GM12878 (cell line): ENCODE measurements around the gene PDGFA. TPM values are rescaled to one million over a fixed set of nuclear protein-coding genes. Genes with fewer than 3 reads are reported as not detected.

ENCODE experiments used
- ATAC-seq: fragments of 200-7000 bp; cut with Tn5 transposase; 3 replicates; pipeline ENCODE4 v1.9.1; 2020; ENCODE audit warnings: mild to moderate bottlenecking, moderate library complexity
- BruUV-seq: library from RNA; stranded (reverse); fragments of 400-500 nt; replicated peaks from 2 replicates; lab custom pipeline; 2021; lab: Mats Ljungman, UMichigan
- CTCF ChIA-PET: fragments of 300-600 bp; sonication (Branson Sonifier 250); formaldehyde crosslinking; extraction: SDS; loops from one replicate; lab custom pipeline; 2021; ENCODE audit warnings: inconsistent platforms; lab: Yijun Ruan, JAX
- POLR2A ChIA-PET: fragments of 350-600 bp; formaldehyde crosslinking; extraction: SDS; loops from one replicate; lab custom pipeline; 2021; ENCODE audit warnings: inconsistent platforms; lab: Charles Lee
- RAD21 ChIA-PET: fragments of 300-600 bp; sonication (Branson Sonifier 250); formaldehyde crosslinking; loops from one replicate; lab custom pipeline; 2023; ENCODE audit warnings: antibody characterized with exemption; ENCODE audit not compliant: unreplicated experiment; lab: Charles Lee
- SMC1A ChIA-PET: fragments of 300-600 bp; sonication (Branson Sonifier 250); formaldehyde crosslinking; loops from one replicate; lab custom pipeline; 2023; ENCODE audit not compliant: unreplicated experiment, uncharacterized antibody; lab: Charles Lee
- DNase-seq: peaks from one replicate; pipeline ENCODE4 v3.0.0-alpha.2; 2011; ENCODE audit warnings: low read depth, low spot score
- FAIRE-seq: peaks from 3 replicates; lab custom pipeline; 2011; peaks lifted over from hg19 to GRCh38; lab: Jason Lieb, UNC
- H2AFZ ChIP-seq: 2 replicates; pipeline ENCODE4 v1.6.0; 2011; ENCODE audit warnings: low read depth, low read length, control low read depth; ENCODE audit not compliant: control insufficient read depth
- H3K27ac ChIP-seq: 2 replicates; pipeline ENCODE4 v1.5.1; 2011; ENCODE audit warnings: control low read depth; ENCODE audit not compliant: control insufficient read depth, insufficient read depth
- H3K27me3 ChIP-seq, 2 experiments: replicated peaks in 1 of 2; 2 replicates each; pipeline versions ENCODE4 v1.6.0 to v1.6.1; 2011; ENCODE audit warnings: low read length in 1 of 2; ENCODE audit not compliant: control insufficient read depth in 2 of 2, insufficient read depth in 2 of 2
- H3K36me3 ChIP-seq, 2 experiments: 2 replicates each; pipeline ENCODE4 v1.5.1; 2011; ENCODE audit warnings: low read length in 1 of 2; ENCODE audit not compliant: control insufficient read depth in 2 of 2, insufficient read depth in 2 of 2
- H3K4me1 ChIP-seq: 2 replicates; pipeline ENCODE4 v1.6.1; 2011; ENCODE audit warnings: mild to moderate bottlenecking, low read length, moderate library complexity, mixed read lengths; ENCODE audit not compliant: control insufficient read depth, insufficient read depth
- H3K4me2 ChIP-seq: 2 replicates; pipeline ENCODE4 v1.6.0; 2011; ENCODE audit warnings: control low read depth; ENCODE audit not compliant: control insufficient read depth, insufficient read depth
- H3K4me3 ChIP-seq: fragments of 200-600 bp; sonication (generic); 2 replicates; pipeline ENCODE4 v1.5.1; 2016
- H3K79me2 ChIP-seq: 2 replicates; pipeline ENCODE4 v1.6.0; 2011; ENCODE audit warnings: low read length; ENCODE audit not compliant: control insufficient read depth, insufficient read depth
- H3K9ac ChIP-seq: 2 replicates; pipeline ENCODE4 v1.8.0; 2011; ENCODE audit warnings: low read length, control low read depth, mixed read lengths; ENCODE audit not compliant: control insufficient read depth, insufficient read depth
- H3K9me3 ChIP-seq: replicated peaks from 3 replicates; pipeline ENCODE4 v1.5.1; 2011; ENCODE audit warnings: mild to moderate bottlenecking, low read length; ENCODE audit not compliant: control insufficient read depth, insufficient read depth
- H4K20me1 ChIP-seq: 2 replicates; pipeline ENCODE4 v1.6.0; 2011; ENCODE audit not compliant: control insufficient read depth, insufficient read depth
- BHLHE40 ChIP-seq, 2 experiments: fragments of 450-650 bp in 1 of 2; IDR thresholded peaks; 2 replicates each; pipeline ENCODE4 v1.6.1; 2011 to 2017; ENCODE audit warnings: low read depth in 2 of 2, borderline replicate concordance in 1 of 2, improper control_type of control experiment in 1 of 2, low read length in 1 of 2, mild to moderate bottlenecking in 1 of 2
- CBX3 ChIP-seq: fragments of 200-600 bp; sonication (generic); IDR thresholded peaks from 2 replicates; pipeline ENCODE4 v1.6.1; 2016; ENCODE audit warnings: low read depth, borderline replicate concordance
- CHD1 ChIP-seq: IDR thresholded peaks from 2 replicates; pipeline ENCODE4 v1.6.1; 2012; ENCODE audit warnings: low read depth, low read length, improper control_type of control experiment
- JUNB ChIP-seq: IDR thresholded peaks from 2 replicates; pipeline ENCODE4 v1.6.1; 2016; ENCODE audit warnings: antibody characterized with exemption, mild to moderate bottlenecking
- NR2C2 ChIP-seq: IDR thresholded peaks from 2 replicates; pipeline ENCODE4 v1.6.1; 2011; ENCODE audit warnings: borderline replicate concordance, low read depth; ENCODE audit not compliant: control insufficient read depth, insufficient read length
- RCOR1 ChIP-seq: conservative IDR thresholded peaks from 2 replicates; pipeline ENCODE4 v1.6.1; 2012; ENCODE audit warnings: low read depth, low read length, improper control_type of control experiment
- REST ChIP-seq: IDR thresholded peaks from 2 replicates; pipeline ENCODE4 v1.6.1; 2012; ENCODE audit warnings: mild to moderate bottlenecking, low read depth, low read length
- TAF1 ChIP-seq: IDR thresholded peaks from 2 replicates; pipeline ENCODE4 v1.6.1; 2011; ENCODE audit warnings: mild to moderate bottlenecking, low read depth, low read length, borderline replicate concordance
- ZSCAN29 ChIP-seq: fragments of 450-650 bp; IDR thresholded peaks from 2 replicates; pipeline ENCODE4 v1.6.1; 2017; ENCODE audit warnings: mild to moderate bottlenecking, moderate library complexity
- WGBS: methylation state at CpG from one replicate; pipeline ENCODE4 v1.1.6; 2016; ENCODE audit warnings: low lambda C conversion rate; ENCODE audit not compliant: insufficient replicate concordance, insufficient coverage; ENCODE audit errors: missing lambda C conversion rate; 5-methylcytosine and 5-hydroxymethylcytosine counted together
- in situ Hi-C: fragments of 300-500 bp; cut with MboI; formaldehyde crosslinking; loops from 9 replicates; pipeline ENCODE4 v1.14.3; 2018; ENCODE audit warnings: mixed read lengths
- intact Hi-C: fragments of 100-400 bp; cut with micrococcal nuclease; formaldehyde crosslinking; loops from one replicate; pipeline ENCODE4 v1.14.2; 2022; ENCODE audit not compliant: unreplicated experiment
- polyA plus RNA-seq, 11 experiments: library from polyadenylated mRNA; depleted of rRNA in 4 of 11; unstranded in 6 of 11; stranded (reverse) in 5 of 11; fragments of >200 nt; fragmentation: Nextera tagmentation in 4 of 11; fragmentation: Illumina TruSeq in 1 of 11; extraction: Ambion mirVana in 4 of 11; extraction: Trizol in 1 of 11; gene quantifications; 1 replicate in 1 of 11; 2 replicates in 10 of 11; pipeline versions ENCODE4 v1.2.1 to v1.2.3, GENCODE V29; 2011 to 2016; ENCODE audit warnings: inconsistent platforms in 2 of 11, missing spikeins in 2 of 11, low read depth in 1 of 11
- total RNA-seq, 4 experiments: library from RNA; depleted of rRNA in 3 of 4; stranded (reverse); fragments of >200 nt in 3 of 4; fragmentation: Illumina TruSeq in 1 of 4; extraction: Trizol in 1 of 4; gene quantifications; 2 replicates each; pipeline versions ENCODE4 v1.2.1 to v1.2.3, GENCODE V29; 2013 to 2021

Gene PDGFA
- total and polyA plus RNA-seq, 10 of the 15 experiments (the other 5 are each of a cell fraction or from before 2014, with no cell fraction given): 2.5 to 10.0 (median 5.6) TPM

GRCh38 chr7:496528-497295 lies 22.9 kb downstream of the PDGFA start (continued):
- TF ChIP-seq TAF1: no peak
- TF ChIP-seq, all 136 proteins: peak for 0

- FAIRE-seq (no peak), DNase-seq (no peak), ATAC-seq (no peak)
- no peak overlapping the region for H3K4me2 ChIP-seq
- BruUV-seq: no TSS peak
- intact Hi-C loops (no loop called here), in situ Hi-C loops (no loop called here)
- ChIA-PET RAD21 (no interaction called here), CTCF (no interaction called here), POLR2A (no interaction called here), SMC1A (no interaction called here)
- H3K36me3 ChIP-seq: peaks cover 0 to 4% of the 10 kb centered on the region in 2 experiments; a peak in 2 of 4 replicates
- WGBS: 68% methylated on average over 17 of the region's 18 CpGs
- no peak for TF ChIP-seq NR2C2
- no peak for TF ChIP-seq ZSCAN29
- TF ChIP-seq BHLHE40 (IDR thresholded peaks at IDR 0.05; ENCODE audit: borderline replicate concordance in 1 of 2, low read depth in 2 of 2, low read length in 1 of 2): no peak
- TF ChIP-seq RCOR1: no peak
- no peak for TF ChIP-seq CHD1
- no peak for TF ChIP-seq CBX3
- TF ChIP-seq JUNB: no peak
- TF ChIP-seq REST: no peak
- H3K9me3 ChIP-seq: no peaks in the 10 kb centered on the region; the same call in 2 of the 3 replicates
- H3K4me1 ChIP-seq: no peaks in the 10 kb centered on the region
- no peaks in the 10 kb centered on the region for H4K20me1 ChIP-seq
- H2AFZ ChIP-seq: no peak overlapping the region
- no peak overlapping the region for H3K4me3 ChIP-seq
- no peak overlapping the region for H3K9ac ChIP-seq
- no peaks in the 10 kb centered on the region for H3K27me3 ChIP-seq
- no peaks in the 10 kb centered on the region for H3K79me2 ChIP-seq
- no peak overlapping the region for H3K27ac ChIP-seq
These were observed 23.8 kb downstream of the PDGFA start for GRCh38 chr7:495761-496321.
